ENCODE data around the gene MBP. TPM values are rescaled to one million over a fixed set of nuclear protein-coding genes. Genes with fewer than 3 reads are reported as not detected.

The MBP gene
- total and polyA plus RNA-seq, 2 of the 4 experiments (the other 2 are of a cell fraction), result 0.72 to 0.90 TPM

DNA sequence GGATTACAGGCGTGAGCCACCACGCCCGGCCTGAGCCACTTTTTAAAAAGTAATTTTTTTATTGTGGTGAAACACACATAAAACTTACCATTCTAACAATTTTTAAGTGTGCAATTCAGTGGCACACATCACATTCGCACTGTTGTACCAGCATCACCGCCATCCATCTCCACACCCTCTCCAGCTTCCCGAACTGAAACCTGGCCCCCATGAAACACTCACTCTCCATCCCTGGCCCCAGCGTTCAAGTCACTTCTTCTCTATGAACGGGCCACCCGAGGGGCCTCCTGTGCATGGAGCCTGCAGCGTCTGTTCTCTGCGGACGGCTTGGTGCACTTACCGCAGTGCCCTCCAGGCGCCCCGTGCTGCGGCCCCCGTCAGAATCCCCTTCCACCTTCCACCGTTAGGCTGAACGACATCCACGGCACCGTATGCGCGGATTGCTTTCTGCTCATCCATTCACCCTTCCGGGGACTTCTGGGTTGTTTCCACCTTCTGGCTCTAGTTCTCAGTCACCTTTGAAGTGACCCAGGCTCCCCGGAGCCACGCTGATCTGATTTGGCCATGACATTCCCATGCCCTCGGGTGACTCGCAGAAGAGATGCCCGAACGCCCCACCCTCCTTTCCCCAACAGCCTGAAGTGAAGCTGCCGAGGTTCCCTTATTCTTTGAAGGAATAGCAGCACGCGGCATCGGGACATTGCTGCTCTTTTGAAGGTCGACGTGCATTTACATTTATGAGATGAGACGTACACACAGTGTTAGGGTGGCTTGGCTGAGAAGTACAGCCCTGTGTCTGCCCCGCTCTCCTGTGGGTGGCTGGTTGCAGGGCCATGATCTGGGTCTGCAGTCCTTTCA lies 134.4 kb downstream of the MBP start:
- no peaks in the 10 kb centered on the region for H3K4me1 ChIP-seq (ENCODE audit: control insufficient read depth, insufficient read depth, low read length)
- no peak overlapping the region for H2BK5ac ChIP-seq (ENCODE audit: low read depth, low read length, poor library complexity, severe bottlenecking)
- H3K27me3 ChIP-seq (ENCODE audit: control insufficient read depth, insufficient read depth, low read length), result peaks cover 2% of the 10 kb centered on the region; the same call in 1 of the 2 replicates
- H4K5ac ChIP-seq (ENCODE audit: low read depth, low read length), result no peak overlapping the region
- H3K4me3 ChIP-seq (ENCODE audit: insufficient read depth, low read depth, low read length), result no peak overlapping the region
- H2AFZ ChIP-seq (replicated peaks; ENCODE audit: low read length, poor library complexity), result no peak overlapping the region
- in situ Hi-C loops (cut with MboI; ENCODE audit: low sequenced_read_pairs), result no loop called here
- H3K23ac ChIP-seq (ENCODE audit: low read depth, low read length), result no peak overlapping the region
- no peaks in the 10 kb centered on the region for H3K79me1 ChIP-seq (ENCODE audit: low read depth in 1 of 2, low read length in 2 of 2)
- H4K91ac ChIP-seq (ENCODE audit: insufficient read depth, low read depth, low read length), result no peak overlapping the region
- no peak overlapping the region for H3K56ac ChIP-seq (ENCODE audit: extremely low read depth, insufficient read depth, low read length)
- H3K4ac ChIP-seq (ENCODE audit: low read depth, low read length), result no peak overlapping the region
- BruUV-seq (replicated peaks), result no TSS peak
- H2AK5ac ChIP-seq (ENCODE audit: low read depth, low read length), result peak overlapping the region; percentile 2; the same call in 1 of the 2 replicates
- intact Hi-C loops (cut with micrococcal nuclease), result no loop called here
- no peak overlapping the region for H2AK9ac ChIP-seq (replicated peaks; ENCODE audit: low read depth, low read length, poor library complexity)
- ChIA-PET POLR2A (ENCODE audit: unreplicated experiment) (no interaction called here), CTCF (interaction anchor here (2.4 kb wide), 1 partner anchor 213 kb away, joined by 12 read pairs; no protein-coding TSS in a partner anchor)
- dilution Hi-C loops (cut with HindIII; ENCODE audit: low sequenced_read_pairs, unreplicated experiment), result no loop called here
- 86% methylated on average over 19 of the region's 38 CpGs; no CpG with 5 or more reads in 1 of the 2 experiments for WGBS, 2 experiments (ENCODE audit: extremely low coverage in 2 of 2, insufficient read length in 1 of 2)
- H2BK15ac ChIP-seq (ENCODE audit: low read depth, low read length), result no peak overlapping the region
- H4K20me1 ChIP-seq (ENCODE audit: insufficient read depth, low read length), result no peaks in the 10 kb centered on the region
- no peak overlapping the region for H3K14ac ChIP-seq (replicated peaks; ENCODE audit: low read depth, low read length)
- H4K8ac ChIP-seq (ENCODE audit: low read depth in 2 of 2, low read length in 2 of 2), result no peak overlapping the region
- no peak overlapping the region for H2BK20ac ChIP-seq (ENCODE audit: low read depth, low read length)
- no peaks in the 10 kb centered on the region for H3K9me3 ChIP-seq (ENCODE audit: control insufficient read depth, insufficient read depth, low read length)
- H3K9ac ChIP-seq (ENCODE audit: low read depth, low read length), result no peak overlapping the region
- H2BK120ac ChIP-seq (ENCODE audit: low read depth, low read length), result no peak overlapping the region
- no peaks in the 10 kb centered on the region for H3K36me3 ChIP-seq (ENCODE audit: control insufficient read depth, insufficient read depth, low read length)
- no peak overlapping the region for H3K18ac ChIP-seq (ENCODE audit: low read depth, low read length)
- no peak overlapping the region for H3K27ac ChIP-seq (ENCODE audit: insufficient read depth, low read length)
- ATAC-seq (ENCODE audit: low read depth), result no peak
- no peak overlapping the region for H3K4me2 ChIP-seq (ENCODE audit: low read depth, low read length)
- no peaks in the 10 kb centered on the region for H3K9me1 ChIP-seq (ENCODE audit: insufficient read depth, low read length)
- no peak for DNase-seq
- TF ChIP-seq RCOR1 (IDR thresholded peaks at IDR 0.05; ENCODE audit: insufficient replicate concordance, low read length), result no peak
- no peak for TF ChIP-seq BHLHE40 (IDR thresholded peaks at IDR 0.05; ENCODE audit: low read depth, low read length)
- no peak for TF ChIP-seq RFX5 (IDR thresholded peaks at IDR 0.05; ENCODE audit: low read depth, low read length)
- no peak for TF ChIP-seq NFE2L2 (IDR thresholded peaks at IDR 0.05; ENCODE audit: low read depth, low read length)
- no peak for TF ChIP-seq MAZ (IDR thresholded peaks at IDR 0.05; ENCODE audit: borderline replicate concordance, low read depth, low read length)
- TF ChIP-seq USF2 (IDR thresholded peaks at IDR 0.05; ENCODE audit: low read depth, low read length), result no peak
- TF ChIP-seq CHD1 (IDR thresholded peaks at IDR 0.05; ENCODE audit: low read depth, low read length), result no peak
- no peak for TF ChIP-seq SMC3 (IDR thresholded peaks at IDR 0.05; ENCODE audit: low read depth, low read length)
- no peak for TF ChIP-seq POLR2A (IDR thresholded peaks at IDR 0.05; ENCODE audit: low read depth, low read length)
- TF ChIP-seq CEBPB (IDR thresholded peaks at IDR 0.05; ENCODE audit: low read depth, low read length), result no peak
- TF ChIP-seq ELK1 (IDR thresholded peaks at IDR 0.05; ENCODE audit: borderline replicate concordance, low read depth, low read length), result no peak
- no peak for TF ChIP-seq RAD21 (IDR thresholded peaks at IDR 0.05; ENCODE audit: low read length)
- no peak for TF ChIP-seq FOS (IDR thresholded peaks at IDR 0.05; ENCODE audit: low read depth, low read length)
- no peak for TF ChIP-seq MXI1 (IDR thresholded peaks at IDR 0.05; ENCODE audit: borderline replicate concordance, low read depth, low read length)
- TF ChIP-seq MAFK (IDR thresholded peaks at IDR 0.05; ENCODE audit: low read depth, low read length), result no peak

Data from IMR-90 (cell line).